Measurements from ENCODE around the gene FGFR4. TPM values are rescaled to one million over a fixed set of nuclear protein-coding genes. Genes with fewer than 3 reads are reported as not detected.

The FGFR4 gene
- total RNA-seq, 4 donors from 2014 or later = 1.8 to 12.2 (median 5.4) TPM

GRCh38 chr5:177105691-177106476 is 19.2 kb downstream of the FGFR4 start:
- Histone ChIP-seq H3K4me1 (no peaks in the 10 kb centered on the region), H3K9me3 (no peaks in the 10 kb centered on the region), H3K36me3 (no peaks in the 10 kb centered on the region), H3K27ac (no peak overlapping the region), H3K4me3 (no peak overlapping the region), H3K27me3 (peaks cover 3% of the 10 kb centered on the region)
- DNase-seq (ENCODE audit: low spot score in 2 of 2) = no peak
- TF ChIP-seq EP300 (IDR thresholded peaks at IDR 0.05) = no peak
- TF ChIP-seq, protein P1, sequence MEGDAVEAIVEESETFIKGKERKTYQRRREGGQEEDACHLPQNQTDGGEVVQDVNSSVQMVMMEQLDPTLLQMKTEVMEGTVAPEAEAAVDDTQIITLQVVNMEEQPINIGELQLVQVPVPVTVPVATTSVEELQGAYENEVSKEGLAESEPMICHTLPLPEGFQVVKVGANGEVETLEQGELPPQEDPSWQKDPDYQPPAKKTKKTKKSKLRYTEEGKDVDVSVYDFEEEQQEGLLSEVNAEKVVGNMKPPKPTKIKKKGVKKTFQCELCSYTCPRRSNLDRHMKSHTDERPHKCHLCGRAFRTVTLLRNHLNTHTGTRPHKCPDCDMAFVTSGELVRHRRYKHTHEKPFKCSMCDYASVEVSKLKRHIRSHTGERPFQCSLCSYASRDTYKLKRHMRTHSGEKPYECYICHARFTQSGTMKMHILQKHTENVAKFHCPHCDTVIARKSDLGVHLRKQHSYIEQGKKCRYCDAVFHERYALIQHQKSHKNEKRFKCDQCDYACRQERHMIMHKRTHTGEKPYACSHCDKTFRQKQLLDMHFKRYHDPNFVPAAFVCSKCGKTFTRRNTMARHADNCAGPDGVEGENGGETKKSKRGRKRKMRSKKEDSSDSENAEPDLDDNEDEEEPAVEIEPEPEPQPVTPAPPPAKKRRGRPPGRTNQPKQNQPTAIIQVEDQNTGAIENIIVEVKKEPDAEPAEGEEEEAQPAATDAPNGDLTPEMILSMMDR (IDR thresholded peaks at IDR 0.05) = no peak
- no peak for TF ChIP-seq POLR2A (IDR thresholded peaks at IDR 0.05)
- TF ChIP-seq POLR2AphosphoS5 (IDR thresholded peaks at IDR 0.05) = no peak
- WGBS = 80% methylated on average over 24 of the region's 24 CpGs

DNA sequence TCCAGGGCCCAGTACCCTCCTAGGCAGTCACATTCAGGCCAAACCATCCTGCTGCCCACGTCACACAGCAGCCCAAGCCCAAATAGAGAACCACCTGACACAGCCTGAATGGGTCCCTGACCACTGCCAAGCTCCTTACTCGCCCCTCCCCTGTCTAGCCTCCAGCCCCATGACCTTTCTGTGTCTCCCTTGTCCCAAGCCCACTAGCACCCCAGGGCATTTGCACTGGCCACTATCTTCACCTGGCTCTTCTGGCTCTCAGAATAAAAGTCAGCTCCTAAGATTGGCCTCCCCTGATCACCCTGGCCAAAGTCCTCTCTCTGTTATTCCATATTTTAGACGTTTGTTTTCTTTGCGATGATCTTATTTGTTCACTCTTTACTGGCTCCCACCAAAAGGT is 20.4 kb downstream of the FGFR4 start:
- H3K4me1 ChIP-seq = peaks cover 2% of the 10 kb centered on the region
- peaks cover 3% of the 10 kb centered on the region for H3K27me3 ChIP-seq
- H3K27ac ChIP-seq = no peak overlapping the region
- no peaks in the 10 kb centered on the region for H3K36me3 ChIP-seq
- no peak for DNase-seq (ENCODE audit: low spot score in 2 of 2)
- no peak overlapping the region for H3K4me3 ChIP-seq
- 73% methylated on average over 4 of the region's 4 CpGs for WGBS
- no peaks in the 10 kb centered on the region for H3K9me3 ChIP-seq
- TF ChIP-seq POLR2AphosphoS5 (IDR thresholded peaks at IDR 0.05) (no peak), EP300 (IDR thresholded peaks at IDR 0.05) (no peak), POLR2A (IDR thresholded peaks at IDR 0.05) (no peak)
- TF ChIP-seq, protein P1 (IDR thresholded peaks at IDR 0.05) = no peak

DNA sequence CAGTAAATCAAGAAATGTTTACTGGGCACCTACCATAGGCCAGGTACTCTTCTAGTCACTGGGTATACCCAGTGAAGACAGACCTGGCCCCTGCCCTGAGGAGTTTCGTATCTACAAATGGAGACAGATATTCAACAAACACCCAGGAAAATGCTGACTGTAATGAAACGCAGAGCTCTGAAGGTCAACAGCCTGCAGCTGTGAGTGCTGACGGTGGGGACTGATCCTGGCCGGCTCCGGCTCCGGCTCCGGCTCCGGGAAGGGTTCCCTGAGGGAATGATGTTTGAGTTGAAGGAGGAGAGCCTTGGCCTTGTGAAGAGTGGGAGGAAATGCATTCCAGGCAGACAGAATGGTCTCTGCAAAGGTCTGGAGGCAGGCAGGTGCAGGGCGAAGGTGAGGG is 23.1 kb downstream of the FGFR4 start:
- no peak overlapping the region for H3K4me3 ChIP-seq
- no peaks in the 10 kb centered on the region for H3K36me3 ChIP-seq
- no peak overlapping the region for H3K27ac ChIP-seq
- no peaks in the 10 kb centered on the region for H3K27me3 ChIP-seq
- peaks cover 5% of the 10 kb centered on the region for H3K4me1 ChIP-seq
- no peaks in the 10 kb centered on the region for H3K9me3 ChIP-seq
- TF ChIP-seq POLR2AphosphoS5 (IDR thresholded peaks at IDR 0.05) = no peak
- 67% methylated on average over 9 of the region's 9 CpGs for WGBS
- no peak for DNase-seq (ENCODE audit: low spot score in 2 of 2)

DNA sequence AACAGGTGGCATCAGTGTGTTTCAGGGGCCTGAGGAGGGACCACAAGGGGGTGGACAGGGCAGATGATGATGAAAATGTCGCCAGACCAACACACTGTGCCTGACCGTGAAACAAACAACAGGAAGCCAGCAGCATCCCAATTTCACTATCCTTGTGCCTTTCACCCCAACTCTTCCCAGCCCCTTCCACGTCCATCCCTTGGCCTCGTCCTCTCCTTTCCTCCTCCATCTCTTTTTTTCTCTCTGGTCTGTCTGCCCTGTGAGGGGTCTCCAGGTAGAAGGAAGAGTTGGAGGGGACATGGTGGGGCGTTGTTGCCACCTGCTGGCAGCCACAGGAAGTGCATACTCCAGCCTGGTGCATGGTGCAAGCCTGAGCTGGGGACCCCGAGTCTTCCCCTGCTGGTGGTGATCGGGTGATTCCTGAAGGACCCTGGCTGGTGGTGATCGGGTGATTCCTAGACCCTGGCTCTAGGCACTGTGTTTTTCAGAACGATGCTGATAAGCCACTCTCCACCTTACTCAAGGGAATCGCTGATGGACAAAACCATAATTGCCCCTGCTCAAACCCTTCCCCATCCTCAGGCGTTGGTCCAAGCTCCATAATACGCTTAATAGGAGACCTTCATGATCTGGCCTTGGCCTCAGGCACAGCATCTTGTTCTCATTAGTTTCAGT is 25.1 kb downstream of the FGFR4 start:
- no peak for DNase-seq (ENCODE audit: low spot score in 2 of 2)
- Histone ChIP-seq H3K36me3 (no peaks in the 10 kb centered on the region), H3K4me1 (peaks cover 9% of the 10 kb centered on the region), H3K27ac (no peak overlapping the region), H3K4me3 (no peak overlapping the region), H3K27me3 (no peaks in the 10 kb centered on the region), H3K9me3 (no peaks in the 10 kb centered on the region)
- TF ChIP-seq, protein P1 (IDR thresholded peaks at IDR 0.05) = peak; percentile 69 to 92
- TF ChIP-seq EP300 (IDR thresholded peaks at IDR 0.05) (no peak), POLR2A (IDR thresholded peaks at IDR 0.05) (no peak), POLR2AphosphoS5 (IDR thresholded peaks at IDR 0.05) (no peak)
- 25% methylated on average over 12 of the region's 12 CpGs for WGBS

DNA sequence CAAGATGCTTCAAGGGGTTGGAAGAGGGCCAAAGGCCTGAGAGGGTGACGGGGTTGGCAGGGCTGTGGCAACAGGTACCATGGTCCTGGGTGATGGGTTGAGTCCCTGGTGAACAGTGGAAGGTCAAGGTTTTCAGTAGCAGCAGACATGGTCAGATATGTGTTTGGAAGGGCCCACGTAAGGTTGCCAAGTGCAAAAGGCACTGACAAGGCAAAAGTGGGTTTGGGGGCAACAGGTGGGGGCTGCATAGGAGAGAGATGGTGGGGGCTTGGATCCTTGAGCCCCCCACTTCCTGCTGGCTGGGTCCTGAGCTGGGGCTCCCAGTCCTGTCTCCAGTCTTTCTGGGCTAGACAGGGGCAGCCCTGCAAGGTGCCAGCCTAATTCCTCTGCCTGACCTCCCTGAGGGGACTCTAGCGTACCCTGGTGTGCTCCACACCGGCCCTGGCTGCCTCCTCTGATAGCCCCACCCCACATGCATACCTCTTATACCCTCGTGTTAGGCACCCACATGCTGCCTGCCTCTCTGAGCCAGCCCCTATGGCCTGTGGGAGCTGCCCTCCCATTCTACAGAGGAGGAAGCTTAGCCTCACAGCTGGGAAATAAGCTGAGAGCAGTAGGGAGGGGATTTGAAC is 26.0 kb downstream of the FGFR4 start:
- Histone ChIP-seq H3K4me3 (no peak overlapping the region), H3K36me3 (no peaks in the 10 kb centered on the region), H3K4me1 (peaks cover 13% of the 10 kb centered on the region), H3K27me3 (no peaks in the 10 kb centered on the region), H3K9me3 (no peaks in the 10 kb centered on the region), H3K27ac (no peak overlapping the region)
- DNase-seq (ENCODE audit: low spot score in 2 of 2) = no peak
- TF ChIP-seq POLR2AphosphoS5 (IDR thresholded peaks at IDR 0.05) = no peak
- TF ChIP-seq, protein P1 (IDR thresholded peaks at IDR 0.05) = no peak
- 71% methylated on average over 5 of the region's 5 CpGs for WGBS

All from suprapubic skin (tissue), 4 donors.